HFFc6 (cell line): ENCODE measurements around the gene BZW1. TPM values are rescaled to one million over a fixed set of nuclear protein-coding genes. Genes with fewer than 3 reads are reported as not detected.

Source experiments
- DNase-seq: peaks from one replicate; pipeline ENCODE4 v3.0.0-alpha.2; 2018
- H3K27ac Mint-ChIP-seq: 2 replicates; pipeline ENCODE4 v1.8.0; 2020; ENCODE audit warnings: mild to moderate bottlenecking, mixed read lengths
- H3K27me3 Mint-ChIP-seq: 2 replicates; pipeline ENCODE4 v1.8.0; 2021; ENCODE audit warnings: mild to moderate bottlenecking, moderate library complexity, mixed read lengths; ENCODE audit not compliant: insufficient read depth
- H3K36me3 Mint-ChIP-seq: 2 replicates; pipeline ENCODE4 v1.8.0; 2021; ENCODE audit warnings: low read depth, mixed read lengths
- H3K4me1 Mint-ChIP-seq: 2 replicates; pipeline ENCODE4 v1.8.0; 2020; ENCODE audit warnings: low read depth, mixed read lengths
- H3K4me3 Mint-ChIP-seq: 2 replicates; pipeline ENCODE4 v1.8.0; 2020; ENCODE audit warnings: mild to moderate bottlenecking, moderate library complexity, mixed read lengths
- H3K9me3 Mint-ChIP-seq: 2 replicates; pipeline ENCODE4 v1.8.0; 2020; ENCODE audit warnings: mild to moderate bottlenecking, mixed read lengths
- CTCF ChIP-seq: fragments of 200-600 bp; sonication (generic); IDR thresholded peaks from 2 replicates; pipeline ENCODE4 v1.5.0; 2021; ENCODE audit warnings: antibody characterized with exemption, mild to moderate bottlenecking
- total RNA-seq, 6 experiments: library from RNA; stranded (reverse); fragmentation: NEBNext Ultra II Directional; extraction: Animal tissue kit (Norgen Biotek cat#: 25700); gene quantifications; 2 replicates in 1 of 6; 3 replicates in 5 of 6; pipeline ENCODE4 v1.2.3, GENCODE V29; 2021

BZW1 gene
- total RNA-seq, 6 experiments from 2014 or later, result 318 to 459 (median 409) TPM

GRCh38 chr2:200777275-200777674, 34.4 kb upstream of the BZW1 start:
- H3K27me3 Mint-ChIP-seq, result no peaks in the 10 kb centered on the region
- H3K9me3 Mint-ChIP-seq, result peaks cover 8% of the 10 kb centered on the region
- H3K4me3 Mint-ChIP-seq, result no peak overlapping the region
- no peak for TF ChIP-seq CTCF
- H3K27ac Mint-ChIP-seq, result no peak overlapping the region
- peak; percentile 21 for DNase-seq
- peaks cover 38% of the 10 kb centered on the region for H3K4me1 Mint-ChIP-seq
- peaks cover 12% of the 10 kb centered on the region for H3K36me3 Mint-ChIP-seq

- DNase-seq, result no peak
- Mint-ChIP-seq H3K4me3 (no peak overlapping the region), H3K27ac (no peak overlapping the region), H3K9me3 (peaks cover 2% of the 10 kb centered on the region; the same call in 1 of the 2 replicates), H3K36me3 (peaks cover 4% of the 10 kb centered on the region; the same call in 1 of the 2 replicates), H3K27me3 (no peaks in the 10 kb centered on the region), H3K4me1 (peaks cover 43% of the 10 kb centered on the region)
- TF ChIP-seq CTCF, result no peak
These were observed 33.7 kb upstream of the BZW1 start for GRCh38 chr2:200778038-200778437.

GRCh38 chr2:200779214-200779613, 32.5 kb upstream of the BZW1 start:
- no peak overlapping the region for H3K27ac Mint-ChIP-seq

GRCh38 chr2:200781616-200782015, 30.1 kb upstream of the BZW1 start:
- Mint-ChIP-seq H3K4me3 (no peak overlapping the region), H3K27me3 (no peaks in the 10 kb centered on the region), H3K4me1 (peaks cover 73% of the 10 kb centered on the region), H3K27ac (no peak overlapping the region), H3K36me3 (no peaks in the 10 kb centered on the region), H3K9me3 (no peaks in the 10 kb centered on the region)
- no peak for TF ChIP-seq CTCF
- no peak for DNase-seq

More at GRCh38 chr2:200779214-200779613, 32.5 kb upstream of the BZW1 start:
- H3K4me3 Mint-ChIP-seq, result no peak overlapping the region
- peaks cover 49% of the 10 kb centered on the region for H3K4me1 Mint-ChIP-seq
- H3K36me3 Mint-ChIP-seq, result no peaks in the 10 kb centered on the region
- H3K9me3 Mint-ChIP-seq, result no peaks in the 10 kb centered on the region
- DNase-seq, result no peak
- TF ChIP-seq CTCF, result no peak
- H3K27me3 Mint-ChIP-seq, result no peaks in the 10 kb centered on the region

- H3K4me1 Mint-ChIP-seq, result peaks cover 73% of the 10 kb centered on the region
- H3K4me3 Mint-ChIP-seq, result no peak overlapping the region
- TF ChIP-seq CTCF, result no peak
- no peaks in the 10 kb centered on the region for H3K9me3 Mint-ChIP-seq
- no peaks in the 10 kb centered on the region for H3K36me3 Mint-ChIP-seq
- DNase-seq, result no peak
- peak overlapping the region; percentile 22; the same call in 1 of the 2 replicates for H3K27ac Mint-ChIP-seq
- no peaks in the 10 kb centered on the region for H3K27me3 Mint-ChIP-seq
These were observed 29.5 kb upstream of the BZW1 start for GRCh38 chr2:200782251-200782650.

- H3K27ac Mint-ChIP-seq, result no peak overlapping the region
- DNase-seq, result no peak
- no peak for TF ChIP-seq CTCF
- H3K4me3 Mint-ChIP-seq, result no peak overlapping the region
- no peaks in the 10 kb centered on the region for H3K9me3 Mint-ChIP-seq
- no peaks in the 10 kb centered on the region for H3K27me3 Mint-ChIP-seq
- H3K36me3 Mint-ChIP-seq, result no peaks in the 10 kb centered on the region
- peaks cover 73% of the 10 kb centered on the region for H3K4me1 Mint-ChIP-seq
These were observed 27.5 kb upstream of the BZW1 start for GRCh38 chr2:200784215-200784614.
